ENCODE data around the gene TOPAZ1.
A peak's percentile ranks its signal among the peaks of the same experiment; 100 is the strongest.
"Not testable (repeated sequence)": the region's sequence is repeated elsewhere in the genome, so short reads cannot be mapped to it uniquely, and the experiment has no call there.

The TOPAZ1 gene

GRCh38 chr3:44338010-44338827 lies 96.5 kb downstream of the TOPAZ1 start, which contains the start of gene TCAIM:
TCAIM (plus strand) TSS chr3:44338766; CDS start chr3:44354783, 16,017 bp downstream.
- H3K4me3 ChIP-seq (ENCODE audit: low read depth, low read length): peak within 1 kb of the TSS; percentile 93
- no peak for TF ChIP-seq CTCF (IDR thresholded peaks at IDR 0.05; ENCODE audit: low read depth, low read length)

- no peak for TF ChIP-seq CTCF (IDR thresholded peaks at IDR 0.05; ENCODE audit: low read depth, low read length)
- H3K4me3 ChIP-seq (ENCODE audit: low read depth, low read length): peak overlapping the region; percentile 93
These were observed 97.1 kb downstream of the TOPAZ1 start for GRCh38 chr3:44338828-44339127.

GRCh38 chr3:44339181-44340057 lies 97.7 kb downstream of the TOPAZ1 start:
- H3K4me3 ChIP-seq (ENCODE audit: low read depth, low read length): peak overlapping the region; percentile 93
- TF ChIP-seq CTCF (IDR thresholded peaks at IDR 0.05; ENCODE audit: low read depth, low read length): no peak

GRCh38 chr3:44340058-44340395 lies 98.3 kb downstream of the TOPAZ1 start:
- no peak for TF ChIP-seq CTCF (IDR thresholded peaks at IDR 0.05; ENCODE audit: low read depth, low read length)

GRCh38 chr3:44342176-44342790 lies 100.6 kb downstream of the TOPAZ1 start:
- H3K4me3 ChIP-seq (ENCODE audit: low read depth, low read length): no peak overlapping the region
- TF ChIP-seq CTCF (IDR thresholded peaks at IDR 0.05; ENCODE audit: low read depth, low read length): no peak

More at GRCh38 chr3:44340058-44340395, 98.3 kb downstream of the TOPAZ1 start:
- peak overlapping the region; percentile 93 for H3K4me3 ChIP-seq (ENCODE audit: low read depth, low read length)

- no peak overlapping the region for H3K4me3 ChIP-seq (ENCODE audit: low read depth, low read length)
- TF ChIP-seq CTCF (IDR thresholded peaks at IDR 0.05; ENCODE audit: low read depth, low read length): no peak
These were observed 101.7 kb downstream of the TOPAZ1 start for GRCh38 chr3:44343421-44343820.

GRCh38 chr3:44346590-44346989 lies 104.9 kb downstream of the TOPAZ1 start:
- H3K4me3 ChIP-seq (ENCODE audit: low read depth, low read length): not testable (repeated sequence)

Measured in WI38 (cell line).